DMS153 treated with DMSO at 0.1 percent for 48 hours (cell line): Measurements from ENCODE around the gene FGF9.

Experiments
- DNase-seq: peaks from one replicate; lab custom pipeline; 2025; ENCODE audit not compliant: unreplicated experiment; lab: John Stamatoyannopoulos, UW

The FGF9 gene

DNA sequence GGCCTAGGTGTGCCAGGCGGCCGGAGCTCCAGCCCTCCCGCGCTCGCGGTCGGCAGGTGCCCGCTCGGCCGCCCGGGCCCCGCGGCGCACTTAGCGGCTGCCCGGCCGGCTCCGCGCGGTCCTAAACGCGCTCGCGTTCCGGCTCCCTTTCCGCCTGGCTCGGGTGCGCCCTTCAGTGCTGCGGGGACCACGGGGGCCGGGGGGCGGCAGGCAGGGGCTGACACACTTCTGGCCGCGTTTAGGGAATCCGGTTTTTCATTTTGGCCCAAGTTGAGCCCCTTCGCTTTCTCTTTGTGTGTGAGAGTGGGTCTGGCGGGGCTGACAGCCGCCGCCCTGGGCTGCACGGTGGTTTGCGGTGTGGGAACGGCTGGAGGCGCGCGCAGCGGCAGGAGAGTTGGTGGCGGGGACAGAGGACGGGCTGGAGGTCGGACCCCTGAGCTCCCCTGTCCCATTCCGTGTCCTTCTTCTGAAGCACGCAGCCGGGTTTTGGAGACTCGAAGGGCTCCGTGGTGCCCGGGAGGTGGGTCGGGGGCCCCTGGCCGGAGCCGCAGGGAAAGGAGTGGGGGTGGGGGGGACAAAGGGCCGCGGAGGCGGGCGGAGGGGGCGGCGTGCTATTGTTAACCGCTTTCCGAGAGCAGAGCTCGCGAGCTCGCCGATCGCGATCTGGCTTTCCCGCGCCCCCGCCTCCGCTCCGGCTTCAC lies 3.1 kb downstream of the FGF9 start:
- DNase-seq = peak; percentile 54

DNA sequence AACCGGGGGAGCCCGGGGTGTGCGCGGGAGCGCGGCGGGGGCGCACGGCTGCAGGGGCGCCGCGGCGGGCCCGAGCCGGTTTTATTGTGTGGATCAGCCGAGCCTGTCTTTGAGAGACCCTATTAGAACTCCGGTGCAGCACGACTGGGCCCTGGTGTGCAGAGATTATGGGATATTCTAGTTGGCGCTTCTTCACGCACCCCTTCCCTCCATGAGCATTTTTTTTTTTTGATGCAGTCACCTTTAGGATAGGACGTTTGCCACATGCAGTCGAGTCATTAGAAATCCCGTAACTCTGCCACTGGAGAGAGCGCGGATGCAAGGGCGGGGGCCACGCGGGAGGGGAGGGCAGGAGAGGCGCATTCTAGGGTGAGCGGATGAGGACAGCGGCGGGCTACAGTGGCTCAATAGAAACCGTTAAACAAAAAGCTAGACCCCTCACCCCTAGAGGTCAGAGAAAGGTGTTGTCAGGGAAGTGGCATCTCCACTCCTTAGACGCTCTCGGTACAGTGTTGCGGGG lies 3.7 kb downstream of the FGF9 start:
- peak; percentile 49 for DNase-seq

DNA sequence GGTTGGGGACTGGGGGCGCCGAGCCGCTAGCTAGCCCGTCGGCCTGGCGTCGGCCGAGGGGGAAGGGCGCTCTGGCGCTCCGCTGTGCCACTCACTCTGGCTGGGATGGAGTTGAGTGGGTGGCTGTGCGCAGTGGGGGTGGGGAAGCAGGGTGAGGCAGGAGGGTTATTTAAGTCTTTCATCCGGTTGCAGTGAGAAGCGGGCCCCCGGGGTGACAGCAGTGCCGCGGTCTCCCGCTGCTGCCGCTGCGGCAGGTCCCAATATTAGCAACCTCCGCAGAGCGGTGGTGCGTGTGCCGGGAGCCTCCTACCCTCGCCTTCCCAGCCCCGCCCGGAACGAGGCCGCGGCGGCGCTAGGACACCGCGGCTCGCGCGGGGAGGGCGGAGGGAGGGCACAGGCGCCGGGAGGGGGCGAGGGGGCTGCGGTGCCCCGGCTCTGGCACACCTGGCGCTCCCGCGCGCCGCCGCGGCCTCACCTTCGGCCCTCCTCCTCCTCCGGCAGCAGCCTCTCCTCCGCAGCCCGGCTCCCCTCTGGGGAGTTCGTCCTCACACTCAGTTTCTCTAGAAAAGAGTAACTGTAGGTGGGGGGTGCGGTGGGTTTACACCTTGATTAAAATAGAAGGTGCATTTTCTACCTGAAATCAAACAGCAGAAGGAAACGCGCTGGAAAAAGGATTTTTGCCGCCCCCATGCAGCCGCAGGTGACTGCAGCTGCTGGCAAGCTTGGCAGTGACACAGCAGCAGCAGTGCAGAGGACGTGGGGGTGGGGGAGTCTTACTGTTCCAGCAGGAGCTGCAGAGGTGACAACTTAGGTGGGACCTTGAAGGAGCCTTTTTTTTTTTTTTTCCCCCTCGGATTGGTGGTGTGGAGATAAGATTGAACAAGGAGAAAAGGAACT lies 4.5 kb downstream of the FGF9 start:
- peak; percentile 47 for DNase-seq

DNA sequence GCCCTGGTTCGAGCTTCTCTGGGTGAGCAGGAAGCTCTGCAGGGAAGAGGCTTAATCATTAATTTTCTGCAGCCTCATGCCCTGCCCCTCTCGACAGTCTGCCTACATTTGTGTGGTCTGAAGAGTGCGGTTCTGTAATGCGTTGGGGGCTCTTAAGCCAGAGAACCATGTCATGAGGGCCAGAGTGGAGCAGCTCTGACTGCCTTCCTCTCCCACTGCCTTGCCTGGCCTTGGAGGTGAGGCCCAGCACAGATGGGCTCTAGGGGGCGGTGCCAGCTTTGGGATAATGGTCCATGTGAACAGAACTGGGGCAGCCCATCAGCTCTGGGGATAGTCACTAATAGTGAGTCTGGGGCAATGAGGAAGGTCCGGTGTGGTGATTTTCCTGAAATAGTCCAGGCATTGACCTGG lies 5.7 kb downstream of the FGF9 start:
- peak; percentile 18 for DNase-seq

DNA sequence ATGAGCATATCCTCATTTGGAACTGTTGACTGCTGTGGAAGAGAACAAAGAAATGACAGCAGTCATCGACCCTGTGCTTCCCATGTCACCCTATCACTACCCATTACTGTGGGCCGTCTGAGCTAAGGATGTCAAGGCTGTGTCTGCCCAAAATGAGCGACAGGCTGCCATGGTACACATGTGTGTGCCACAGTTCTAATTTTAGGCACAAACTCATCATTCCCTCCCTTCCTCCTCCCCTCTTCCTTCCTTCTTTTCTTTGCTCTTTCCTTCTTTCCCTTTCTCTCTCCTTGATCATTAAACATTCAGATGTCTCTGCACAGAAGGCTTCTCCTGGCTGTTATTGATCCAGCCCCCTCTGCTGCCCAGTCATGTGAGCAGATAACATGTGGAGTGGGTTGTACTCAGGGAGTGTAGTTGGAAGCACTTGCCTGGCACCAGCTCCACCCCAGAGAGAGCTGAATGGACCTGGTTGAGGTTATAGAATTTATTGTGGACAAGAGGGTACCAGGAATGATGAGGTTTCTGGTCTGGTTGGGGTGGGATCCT lies 6.3 kb downstream of the FGF9 start:
- DNase-seq = no peak

DNA sequence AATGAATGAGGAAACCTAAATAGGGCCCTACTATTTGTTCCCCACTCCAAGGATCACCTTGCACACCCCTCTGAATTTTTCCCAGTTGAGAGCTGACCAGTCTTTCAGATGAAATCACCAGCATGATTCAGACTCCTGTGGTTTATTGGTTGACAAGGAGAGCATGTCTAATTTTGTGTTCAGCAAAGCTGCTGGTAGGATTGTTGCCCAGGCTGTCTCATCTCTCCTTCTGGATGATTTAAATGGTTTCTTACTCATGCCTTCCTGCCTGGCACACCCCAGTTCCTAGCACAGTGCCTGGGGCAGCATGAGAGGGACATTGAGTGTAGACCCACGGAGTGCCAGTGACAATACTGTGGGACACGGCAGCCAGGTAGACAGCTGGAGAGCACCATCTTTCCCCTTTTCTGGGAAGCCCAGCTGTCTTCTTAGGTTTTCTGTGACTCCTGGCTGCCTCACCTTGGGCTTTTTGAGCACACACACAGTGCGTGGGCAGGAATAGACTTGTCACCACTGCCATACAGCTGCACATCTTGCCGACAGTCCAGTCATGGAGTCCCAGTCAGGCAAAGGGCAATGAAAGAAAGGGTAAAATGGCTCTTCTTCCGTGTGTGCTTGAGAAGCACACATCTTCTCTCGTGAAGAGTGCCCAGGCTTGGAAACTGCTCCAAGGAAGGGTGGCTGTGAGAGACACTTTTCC lies 12.3 kb downstream of the FGF9 start:
- no peak for DNase-seq

DNA sequence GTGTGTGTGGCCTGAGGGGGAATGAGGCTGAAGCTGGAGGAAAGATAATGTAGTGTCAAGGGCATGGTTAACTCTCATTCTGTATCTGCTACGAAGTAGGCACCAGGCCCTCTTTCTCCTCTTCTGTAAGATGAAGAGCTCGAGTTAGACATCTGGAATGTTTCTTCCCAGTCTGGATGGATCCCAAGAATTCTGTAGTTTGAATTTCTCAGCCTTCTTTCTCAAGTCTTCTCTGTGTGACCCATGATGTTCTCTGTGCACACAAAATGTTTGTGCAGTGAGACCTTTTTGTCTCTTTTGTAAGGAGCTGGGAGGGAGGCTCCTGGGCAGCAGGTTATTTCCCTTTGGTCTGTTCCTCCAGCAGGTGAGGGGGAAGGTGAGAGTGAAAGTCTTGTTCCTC lies 13.7 kb downstream of the FGF9 start:
- no peak for DNase-seq

DNA sequence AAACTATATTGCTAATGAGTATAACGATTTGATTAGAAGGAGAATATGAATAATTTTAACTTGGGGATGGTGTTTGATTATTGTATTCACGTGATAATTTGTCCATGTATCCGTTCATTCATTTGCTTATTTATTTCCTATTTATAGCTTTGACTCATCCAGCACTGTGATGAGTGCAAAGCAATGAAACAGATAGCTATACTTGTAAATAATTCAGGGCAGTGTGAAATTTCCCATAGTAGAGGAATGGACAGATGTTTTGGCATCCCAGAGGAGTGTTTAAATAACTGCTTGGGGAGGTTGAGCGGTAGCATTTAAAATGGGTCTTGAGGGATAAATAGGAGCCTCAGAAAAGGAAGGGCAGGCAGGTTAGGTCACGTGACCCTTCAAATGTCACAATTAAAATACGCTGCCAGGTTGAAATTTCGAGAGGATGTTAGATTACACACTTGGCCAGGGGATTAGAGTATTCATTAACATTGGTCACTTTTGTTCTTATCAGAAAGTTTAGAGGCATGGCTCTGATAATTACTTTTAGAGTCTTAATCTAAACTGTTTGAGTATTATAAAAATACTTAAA lies 14.7 kb downstream of the FGF9 start:
- DNase-seq = no peak

DNA sequence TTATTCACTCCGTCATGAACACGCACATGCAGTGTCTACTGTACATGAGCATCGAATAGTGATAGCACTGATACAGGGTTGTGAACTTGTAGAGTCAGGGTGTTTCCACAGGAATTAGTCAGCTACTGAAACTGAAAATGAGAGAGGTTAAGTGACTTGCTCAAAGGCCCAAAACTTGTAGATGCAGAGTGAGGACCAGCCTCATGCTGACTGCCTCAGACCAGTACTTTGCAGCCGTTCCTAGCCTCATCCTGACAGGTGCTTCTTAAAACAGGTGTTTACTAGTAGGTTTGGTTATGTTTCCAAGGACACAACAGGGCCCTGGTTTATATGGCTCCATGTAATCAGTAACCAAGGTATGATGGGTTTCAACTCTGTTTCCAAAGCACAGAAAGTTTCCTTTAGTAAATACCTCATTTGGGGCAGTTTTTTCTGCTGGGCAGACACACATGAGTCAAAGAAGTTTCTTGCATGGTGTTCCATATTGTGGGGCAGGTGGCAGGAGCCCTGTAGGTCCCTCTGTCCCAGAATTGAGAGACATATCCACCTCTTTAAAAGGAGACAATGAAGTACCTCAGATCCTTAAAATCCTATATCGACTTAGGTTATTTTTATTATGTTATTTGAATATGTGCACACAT lies 16.0 kb downstream of the FGF9 start:
- DNase-seq = no peak

DNA sequence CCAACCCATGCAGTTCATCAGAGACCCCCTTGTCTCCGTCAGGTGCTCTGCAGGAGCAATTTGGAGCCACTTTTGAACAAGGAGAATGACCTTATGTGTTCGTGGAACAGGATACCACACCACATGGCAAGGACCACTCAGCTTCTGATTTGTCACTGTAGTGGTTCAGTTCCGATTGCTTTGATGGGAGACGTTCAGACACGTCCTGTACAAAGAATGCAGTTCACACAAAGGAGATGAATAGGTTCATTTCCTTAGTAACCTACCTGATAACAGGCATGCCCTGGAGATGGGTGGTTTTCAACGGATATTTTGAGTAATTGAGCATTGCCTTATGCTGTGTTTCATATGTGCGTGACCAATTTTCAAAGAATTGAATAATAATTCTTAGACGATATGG lies 17.2 kb downstream of the FGF9 start:
- DNase-seq = peak; percentile 39

DNA sequence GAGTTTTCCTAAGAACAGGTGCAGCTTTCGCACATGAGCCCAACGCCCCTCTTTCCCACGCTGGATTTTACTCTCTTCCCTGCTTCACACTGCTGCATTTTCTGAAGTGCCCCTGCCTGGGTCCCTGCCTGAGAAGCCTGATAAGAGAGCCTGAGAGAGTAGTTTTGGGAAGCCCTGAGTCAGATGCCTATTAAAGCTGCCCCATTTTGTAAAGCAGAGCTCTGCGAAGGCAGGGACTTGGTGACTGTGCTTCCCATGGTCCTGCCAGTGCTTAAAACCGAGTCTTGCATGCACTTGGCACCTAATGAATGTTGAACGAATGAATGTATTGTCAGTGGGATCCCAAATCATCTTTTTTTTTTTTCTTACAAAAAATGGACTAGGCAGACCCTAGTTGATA lies 18.2 kb downstream of the FGF9 start:
- no peak for DNase-seq

DNA sequence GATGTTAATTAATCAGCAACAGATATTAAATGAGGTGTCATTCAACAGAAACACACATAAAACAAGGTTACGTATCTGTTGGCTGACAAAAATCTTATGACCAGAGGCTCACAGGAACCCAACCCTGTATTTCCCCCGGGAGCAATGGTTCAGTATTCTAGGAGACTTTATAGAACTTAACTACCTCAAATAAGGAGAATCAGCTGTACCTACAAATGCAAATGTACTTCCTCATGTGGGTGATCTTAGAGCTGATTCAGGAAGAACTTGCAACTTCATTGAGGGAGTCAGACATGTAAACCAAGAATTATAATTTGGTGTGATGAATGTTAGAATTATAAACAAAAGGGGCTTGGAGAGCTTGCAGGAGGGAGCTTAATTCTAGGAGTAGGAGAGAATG lies 20.1 kb downstream of the FGF9 start:
- DNase-seq = no peak

DNA sequence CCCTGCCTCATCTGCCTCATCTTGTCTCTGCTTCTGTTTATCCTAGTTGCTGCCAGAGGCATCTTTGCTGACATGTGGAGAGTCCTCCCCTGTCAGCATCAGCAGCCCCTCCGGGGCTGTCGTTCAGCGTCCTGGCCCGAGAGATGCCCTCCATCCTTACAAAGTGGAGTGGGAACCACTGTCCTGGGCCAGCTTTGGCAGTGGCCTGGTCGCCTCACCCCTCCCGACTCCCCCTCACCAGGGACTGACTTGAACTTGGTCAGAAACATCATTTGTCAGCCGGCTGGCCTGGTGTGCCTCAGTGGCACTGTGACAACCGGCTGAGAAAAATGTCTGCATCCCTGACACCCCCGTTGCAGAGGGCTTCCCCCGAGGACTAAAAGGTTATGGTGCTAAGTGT lies 20.6 kb downstream of the FGF9 start:
- no peak for DNase-seq

DNA sequence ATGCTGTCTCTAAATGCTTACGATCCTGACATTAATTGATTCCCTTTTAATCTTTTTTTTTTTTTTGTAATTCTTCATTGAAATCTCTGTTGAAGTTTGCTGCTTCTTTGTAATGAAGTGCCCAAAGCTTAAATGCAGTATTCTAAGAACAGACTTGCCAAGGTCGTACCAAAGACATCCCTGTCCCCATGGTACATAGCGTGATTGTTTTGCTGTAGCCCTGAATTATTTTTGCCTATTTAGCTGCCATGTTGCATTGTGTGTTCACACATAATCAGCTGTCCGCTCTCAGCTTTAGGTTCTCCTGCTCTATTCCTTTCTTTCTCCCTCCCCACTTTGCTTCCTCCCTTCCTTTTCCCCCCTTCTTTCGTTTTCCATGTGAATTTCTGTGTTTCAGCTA lies 21.1 kb downstream of the FGF9 start:
- no peak for DNase-seq

DNA sequence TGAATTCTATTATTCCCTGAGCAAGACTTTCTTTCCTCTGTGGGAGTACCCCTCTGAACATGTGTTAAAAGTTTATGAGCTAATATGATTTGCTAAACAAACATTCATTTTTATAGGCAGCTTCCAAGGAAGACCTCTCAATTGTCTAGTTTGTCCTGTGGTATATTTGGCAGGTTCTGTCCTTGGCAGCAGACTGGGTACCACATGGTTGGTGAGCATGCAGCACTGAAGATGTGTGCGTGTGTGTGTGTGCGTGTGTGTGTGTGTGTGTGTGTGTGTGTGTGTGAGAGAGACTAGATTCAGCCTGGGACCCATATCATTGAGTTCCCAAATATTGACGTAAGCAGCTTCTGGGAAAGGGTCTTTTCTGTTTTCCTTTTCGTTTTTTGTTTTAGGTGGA lies 24.0 kb downstream of the FGF9 start:
- DNase-seq = no peak

DNA sequence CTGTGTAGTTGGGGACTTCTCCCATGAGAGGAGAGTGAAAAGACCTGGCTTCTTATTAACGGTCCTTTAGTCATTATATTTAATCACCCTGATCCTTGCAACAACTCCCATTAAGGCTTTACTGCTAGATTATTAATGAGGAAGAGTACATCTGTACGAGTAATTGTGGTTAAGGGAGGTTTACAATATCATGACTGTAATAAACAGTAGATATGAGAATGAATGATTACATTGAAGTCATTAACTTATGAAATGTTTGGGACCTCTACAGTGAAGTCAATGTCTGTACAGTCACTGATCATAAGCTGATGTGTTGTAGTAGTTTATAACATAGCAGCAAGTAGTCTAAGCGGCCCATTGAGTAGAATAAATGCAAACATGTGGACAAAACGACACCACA lies 24.7 kb downstream of the FGF9 start:
- DNase-seq = no peak

DNA sequence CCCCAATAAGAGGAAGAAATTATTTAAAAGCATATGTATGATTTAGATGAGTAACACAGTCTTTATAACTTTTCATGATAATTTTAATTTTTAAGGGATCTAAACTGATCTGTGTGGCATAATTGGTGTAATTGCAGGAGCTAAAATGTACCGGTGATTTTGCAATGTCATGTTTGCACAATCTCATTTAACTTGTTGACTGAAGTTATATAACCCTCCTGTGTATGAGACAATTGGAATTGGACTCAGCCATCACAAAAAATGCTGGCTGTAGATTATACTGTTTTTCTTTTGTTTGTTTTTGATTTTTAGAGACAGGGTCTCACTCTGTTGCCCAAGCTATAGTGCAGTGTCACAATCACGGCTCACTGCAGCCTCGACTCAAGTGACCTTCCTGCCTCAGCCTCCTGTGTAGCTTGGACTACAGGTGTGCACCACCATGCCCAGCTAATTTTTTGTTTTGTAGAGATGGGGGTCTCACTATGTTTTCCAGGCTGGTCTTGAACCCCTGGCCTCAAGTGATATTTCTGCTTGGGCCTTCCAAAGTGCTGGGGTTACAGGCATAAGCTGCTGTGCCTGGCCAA lies 26.1 kb downstream of the FGF9 start:
- no peak for DNase-seq

DNA sequence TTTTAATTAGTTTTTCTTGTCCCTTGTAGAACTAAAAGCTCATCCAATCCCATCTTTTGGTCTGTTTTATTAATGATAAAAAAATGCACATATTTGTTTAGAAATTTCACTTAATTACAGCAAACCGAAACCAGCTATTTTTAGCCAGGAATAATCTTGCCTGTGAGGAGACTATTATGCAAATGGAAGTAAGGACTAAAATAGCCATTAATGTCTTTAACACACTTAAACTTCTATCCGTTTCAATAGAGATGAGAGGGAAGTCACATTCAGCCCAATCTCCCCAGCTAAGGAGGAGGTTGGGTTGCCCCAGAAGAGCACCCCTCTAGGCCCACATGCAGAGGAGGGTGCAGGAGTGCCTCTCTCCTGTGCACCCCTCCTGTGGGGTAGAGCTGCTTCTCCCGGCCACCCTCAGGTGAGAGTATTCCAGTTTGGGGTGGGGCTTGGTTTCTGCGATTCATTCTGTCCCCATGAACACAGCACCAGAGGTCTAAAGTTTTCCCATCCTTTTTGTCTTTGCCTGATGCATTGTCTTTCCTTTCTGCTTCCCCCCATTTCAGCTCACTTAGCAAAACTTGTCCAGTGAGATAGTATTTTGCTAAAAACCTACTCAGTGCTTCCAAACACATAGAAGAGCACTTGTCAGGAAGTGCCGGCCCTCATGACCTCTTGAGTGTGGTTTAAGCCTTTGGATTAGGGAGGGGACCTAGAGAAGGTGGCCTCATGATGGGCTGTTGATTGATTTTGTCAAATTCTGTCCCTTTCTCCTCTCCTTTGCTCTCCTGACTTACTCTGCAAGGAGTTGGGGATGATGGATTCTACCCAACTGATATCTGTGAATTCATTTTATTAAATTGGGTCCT lies 28.2 kb downstream of the FGF9 start:
- no peak for DNase-seq

DNA sequence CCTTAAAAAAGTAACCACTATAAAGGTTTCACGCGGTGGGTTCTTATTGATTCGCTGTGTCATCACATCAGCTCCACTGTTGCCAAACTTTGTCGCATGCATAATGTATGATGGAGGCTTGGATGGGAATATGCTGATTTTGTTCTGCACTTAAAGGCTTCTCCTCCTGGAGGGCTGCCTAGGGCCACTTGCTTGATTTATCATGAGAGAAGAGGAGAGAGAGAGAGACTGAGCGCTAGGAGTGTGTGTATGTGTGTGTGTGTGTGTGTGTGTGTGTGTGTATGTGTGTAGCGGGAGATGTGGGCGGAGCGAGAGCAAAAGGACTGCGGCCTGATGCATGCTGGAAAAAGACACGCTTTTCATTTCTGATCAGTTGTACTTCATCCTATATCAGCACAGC lies 30.6 kb downstream of the FGF9 start:
- no peak for DNase-seq
